Measurements from ENCODE around the gene USP48.

USP48 gene

DNA sequence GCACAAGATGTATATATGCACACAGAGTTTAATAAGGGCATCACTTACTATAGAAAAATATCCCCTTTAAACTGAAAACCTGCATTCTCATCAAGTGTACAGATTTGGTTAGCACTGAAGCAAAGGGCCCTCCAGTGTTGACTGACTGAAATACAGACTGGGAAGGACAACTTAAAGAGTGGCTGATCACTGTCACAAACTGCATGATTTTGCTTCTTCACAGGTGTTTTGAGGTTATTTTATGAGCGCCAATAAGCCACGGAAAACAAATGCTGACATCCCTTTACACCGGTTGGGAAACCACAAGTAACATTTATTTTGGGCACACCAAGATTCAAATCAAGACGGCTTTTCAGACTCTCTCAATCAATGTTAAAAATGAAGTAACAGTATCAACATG lies 82.9 kb downstream of the USP48 start:
- Histone ChIP-seq H3K36me3 (peaks cover 56 to 87% (median 69%) of the 10 kb centered on the region in 3 donors), H3K4me3 (no peak overlapping the region)

DNA sequence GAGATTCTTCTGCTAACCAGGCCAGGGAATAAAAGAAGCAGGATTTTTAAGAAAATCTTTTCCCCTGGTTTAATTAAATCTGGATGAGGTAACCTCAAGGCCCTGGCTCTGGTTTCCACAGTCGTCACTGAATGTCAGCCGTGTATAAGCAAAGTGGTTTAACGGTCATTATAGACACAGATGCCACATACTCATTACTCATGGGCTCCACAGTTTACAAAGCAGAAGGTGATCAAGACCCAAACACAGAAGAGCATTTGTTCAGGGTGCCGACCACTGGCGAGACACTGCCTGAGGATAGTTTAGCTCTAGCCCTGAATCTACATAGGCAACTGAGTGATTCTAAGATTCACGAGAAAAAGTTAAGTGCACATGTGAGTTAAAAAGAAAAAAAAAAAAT lies 86.0 kb downstream of the USP48 start:
- Histone ChIP-seq H3K36me3 (peaks cover 53 to 87% (median 68%) of the 10 kb centered on the region in 3 donors), H3K4me3 (no peak overlapping the region), H3K27ac (no peak overlapping the region), H3K9me3 (no peaks in the 10 kb centered on the region), H3K4me1 (no peaks in the 10 kb centered on the region), H3K27me3 (no peaks in the 10 kb centered on the region)
- TF ChIP-seq, protein P1, sequence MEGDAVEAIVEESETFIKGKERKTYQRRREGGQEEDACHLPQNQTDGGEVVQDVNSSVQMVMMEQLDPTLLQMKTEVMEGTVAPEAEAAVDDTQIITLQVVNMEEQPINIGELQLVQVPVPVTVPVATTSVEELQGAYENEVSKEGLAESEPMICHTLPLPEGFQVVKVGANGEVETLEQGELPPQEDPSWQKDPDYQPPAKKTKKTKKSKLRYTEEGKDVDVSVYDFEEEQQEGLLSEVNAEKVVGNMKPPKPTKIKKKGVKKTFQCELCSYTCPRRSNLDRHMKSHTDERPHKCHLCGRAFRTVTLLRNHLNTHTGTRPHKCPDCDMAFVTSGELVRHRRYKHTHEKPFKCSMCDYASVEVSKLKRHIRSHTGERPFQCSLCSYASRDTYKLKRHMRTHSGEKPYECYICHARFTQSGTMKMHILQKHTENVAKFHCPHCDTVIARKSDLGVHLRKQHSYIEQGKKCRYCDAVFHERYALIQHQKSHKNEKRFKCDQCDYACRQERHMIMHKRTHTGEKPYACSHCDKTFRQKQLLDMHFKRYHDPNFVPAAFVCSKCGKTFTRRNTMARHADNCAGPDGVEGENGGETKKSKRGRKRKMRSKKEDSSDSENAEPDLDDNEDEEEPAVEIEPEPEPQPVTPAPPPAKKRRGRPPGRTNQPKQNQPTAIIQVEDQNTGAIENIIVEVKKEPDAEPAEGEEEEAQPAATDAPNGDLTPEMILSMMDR (IDR thresholded peaks at IDR 0.05) = no peak
- no peak for DNase-seq
- intact Hi-C loops (cut with DNase I; ENCODE audit: low total_unique reads) = no loop called here

More for the DNA sequence above, 82.9 kb downstream of the USP48 start:
- Histone ChIP-seq H3K27me3 (no peaks in the 10 kb centered on the region), H3K4me1 (no peaks in the 10 kb centered on the region), H3K27ac (no peak overlapping the region), H3K9me3 (no peaks in the 10 kb centered on the region)
- TF ChIP-seq, protein P1 (IDR thresholded peaks at IDR 0.05) = no peak
- no peak for DNase-seq
- intact Hi-C loops (cut with DNase I; ENCODE audit: low total_unique reads) = no loop called here

DNA sequence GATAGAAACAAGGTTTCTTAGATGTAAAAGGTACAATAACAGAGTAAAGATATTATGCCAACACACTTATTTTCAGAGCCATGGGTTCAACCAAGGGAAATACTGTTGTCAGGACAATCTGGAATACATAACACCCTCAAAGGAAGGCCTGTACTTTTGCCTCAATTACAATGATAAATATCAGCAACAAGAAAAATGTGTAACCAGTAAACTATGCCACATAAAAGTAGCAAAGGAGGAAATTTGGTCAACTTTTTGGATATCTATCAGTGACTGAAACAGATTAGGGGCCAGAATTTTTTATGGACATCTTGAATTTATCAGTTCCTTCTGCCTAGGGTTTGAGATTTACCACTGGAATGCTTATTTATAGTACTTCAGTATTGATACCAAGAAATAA lies 89.2 kb downstream of the USP48 start:
- intact Hi-C loops (cut with DNase I; ENCODE audit: low total_unique reads) = no loop called here
- H3K4me1 ChIP-seq = no peaks in the 10 kb centered on the region
- H3K27ac ChIP-seq = no peak overlapping the region
- no peak for DNase-seq
- no peaks in the 10 kb centered on the region for H3K9me3 ChIP-seq
- H3K27me3 ChIP-seq = no peaks in the 10 kb centered on the region
- H3K36me3 ChIP-seq = peaks cover 53 to 85% (median 67%) of the 10 kb centered on the region in 3 donors
- TF ChIP-seq, protein P1 (IDR thresholded peaks at IDR 0.05) = no peak
- H3K4me3 ChIP-seq = no peak overlapping the region

DNA sequence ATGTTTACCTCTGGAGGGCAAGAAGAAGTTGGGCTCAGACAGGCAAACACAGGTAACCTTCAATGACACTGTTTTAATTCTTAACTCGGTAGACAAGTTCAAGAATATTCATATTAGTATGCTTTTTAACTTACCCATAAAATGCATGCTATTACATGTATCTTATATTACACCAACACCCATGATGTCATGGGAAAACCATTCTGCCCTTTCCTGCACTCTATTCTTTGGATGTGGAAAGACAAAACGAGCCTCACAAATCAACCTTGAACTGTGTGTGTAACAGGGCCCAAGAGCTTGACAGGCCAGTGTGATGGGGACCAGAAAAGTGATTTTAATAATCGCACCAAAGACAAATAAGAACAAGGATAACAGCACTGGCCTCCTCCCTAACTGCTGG lies 91.2 kb downstream of the USP48 start:
- H3K4me3 ChIP-seq = no peak overlapping the region
- H3K9me3 ChIP-seq = no peaks in the 10 kb centered on the region
- H3K27me3 ChIP-seq = no peaks in the 10 kb centered on the region
- peaks cover 65 to 91% (median 84%) of the 10 kb centered on the region in 3 donors for H3K36me3 ChIP-seq
- no peak overlapping the region for H3K27ac ChIP-seq
- intact Hi-C loops (cut with DNase I; ENCODE audit: low total_unique reads) = no loop called here
- no peak for DNase-seq
- TF ChIP-seq, protein P1 (IDR thresholded peaks at IDR 0.05) = no peak
- H3K4me1 ChIP-seq = no peaks in the 10 kb centered on the region

DNA sequence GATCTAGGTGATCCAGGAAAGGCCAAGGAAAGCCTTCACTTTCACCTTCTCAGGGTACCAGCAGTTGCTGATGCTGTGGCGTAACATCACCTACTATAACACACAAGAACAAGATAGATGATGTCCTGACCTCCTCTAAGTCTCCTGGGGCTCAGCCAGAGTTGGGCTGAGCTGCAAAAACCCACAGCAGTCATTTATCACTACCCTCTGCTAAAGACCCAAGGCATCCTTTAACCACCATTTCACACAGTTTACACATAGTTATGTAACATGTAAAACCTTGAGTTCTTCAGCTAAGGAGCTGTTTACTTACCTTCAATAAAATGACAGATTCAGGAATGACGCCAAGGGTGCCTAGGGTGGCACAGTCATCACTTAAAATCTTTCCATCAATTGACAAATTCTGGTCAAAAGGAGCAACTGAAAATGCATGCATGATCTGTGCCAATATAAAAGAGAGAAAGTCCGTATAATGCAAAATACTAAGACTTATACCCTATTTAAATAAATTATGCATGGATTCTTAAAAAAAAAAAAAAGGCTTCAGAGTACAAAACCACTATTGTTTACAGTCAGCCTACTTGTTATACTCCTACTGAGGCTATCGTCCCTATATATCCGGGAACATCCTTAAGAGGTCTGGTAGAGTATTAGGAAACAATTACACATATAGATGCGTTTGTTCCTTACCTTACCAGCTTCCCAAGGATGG lies 93.1 kb downstream of the USP48 start:
- Histone ChIP-seq H3K9me3 (no peaks in the 10 kb centered on the region), H3K4me3 (no peak overlapping the region), H3K27me3 (no peaks in the 10 kb centered on the region), H3K36me3 (peaks cover 81 to 96% (median 88%) of the 10 kb centered on the region in 3 donors), H3K27ac (no peak overlapping the region), H3K4me1 (no peaks in the 10 kb centered on the region)
- intact Hi-C loops (cut with DNase I; ENCODE audit: low total_unique reads) = no loop called here
- DNase-seq = no peak
- TF ChIP-seq, protein P1 (IDR thresholded peaks at IDR 0.05) = no peak
